GM03348 (cell line): ENCODE results near the gene CXCL11.
"Not testable (repeated sequence)": the region's sequence is repeated elsewhere in the genome, so short reads cannot be mapped to it uniquely, and the experiment has no call there.

Experiments used
- DNase-seq: peaks from one replicate; pipeline ENCODE4 v3.0.0; 2012; ENCODE audit warnings: low spot score

CXCL11 gene

DNA sequence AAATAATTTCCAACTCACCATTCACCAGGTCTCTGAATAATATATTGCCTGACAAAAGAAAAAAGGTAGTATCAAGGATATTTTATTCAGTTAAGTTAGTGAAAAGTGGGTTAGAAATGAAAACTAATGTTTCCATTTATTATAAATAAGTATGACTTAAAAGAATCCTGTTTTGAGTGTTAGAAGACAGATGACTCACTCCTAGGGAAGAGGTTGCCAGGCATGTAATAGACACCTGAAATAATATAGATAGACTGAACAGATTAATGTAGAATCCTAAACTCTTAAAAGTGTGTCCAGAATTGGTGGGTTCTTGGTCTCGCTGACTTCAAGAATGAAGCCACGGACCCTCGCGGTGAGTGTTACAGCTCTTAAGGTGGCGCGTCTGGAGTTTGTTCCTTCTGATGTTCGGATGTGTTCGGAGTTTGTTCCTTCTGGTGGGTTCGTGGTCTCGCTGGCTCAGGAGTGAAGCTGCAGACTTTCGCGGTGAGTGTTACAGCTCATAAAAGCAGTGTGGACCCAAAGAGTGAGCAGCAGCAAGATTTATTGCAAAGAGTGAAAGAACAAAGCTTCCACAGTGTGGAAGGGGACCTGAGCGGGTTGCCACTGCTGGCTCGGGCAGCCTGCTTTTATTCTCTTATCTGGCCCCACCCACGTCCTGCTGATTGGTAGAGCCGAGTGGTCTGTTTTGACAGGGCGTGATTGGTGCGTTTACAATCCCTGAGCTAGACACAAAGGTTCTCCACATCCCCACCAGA, 6.5 kb upstream of the CXCL11 start:
- not testable (repeated sequence) for DNase-seq

- DNase-seq: no peak
Measured at GRCh38 chr4:76036855-76037254, 985 bp upstream of the CXCL11 start.

- DNase-seq: no peak
Measured at GRCh38 chr4:76035141-76035540, 729 bp downstream of the CXCL11 start.

DNA sequence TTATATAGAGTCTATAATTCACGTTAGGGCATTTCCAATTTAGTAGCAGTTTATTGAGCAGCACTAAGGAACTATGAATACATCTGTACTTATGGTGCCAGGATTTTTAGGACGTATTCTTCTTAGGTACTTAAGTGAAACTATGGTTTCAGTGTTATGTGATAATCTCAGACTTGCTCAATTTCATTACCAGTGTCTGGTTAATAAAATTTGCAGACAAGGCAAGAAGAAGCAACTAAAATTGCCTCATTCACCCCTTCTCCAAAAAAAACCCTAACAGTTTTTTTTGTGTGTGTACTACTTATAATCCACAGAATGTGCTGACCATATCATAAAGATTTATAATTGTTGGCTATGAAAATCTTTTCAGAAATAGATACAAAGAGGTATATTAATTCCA, 6.6 kb downstream of the CXCL11 start:
- no peak for DNase-seq

DNA sequence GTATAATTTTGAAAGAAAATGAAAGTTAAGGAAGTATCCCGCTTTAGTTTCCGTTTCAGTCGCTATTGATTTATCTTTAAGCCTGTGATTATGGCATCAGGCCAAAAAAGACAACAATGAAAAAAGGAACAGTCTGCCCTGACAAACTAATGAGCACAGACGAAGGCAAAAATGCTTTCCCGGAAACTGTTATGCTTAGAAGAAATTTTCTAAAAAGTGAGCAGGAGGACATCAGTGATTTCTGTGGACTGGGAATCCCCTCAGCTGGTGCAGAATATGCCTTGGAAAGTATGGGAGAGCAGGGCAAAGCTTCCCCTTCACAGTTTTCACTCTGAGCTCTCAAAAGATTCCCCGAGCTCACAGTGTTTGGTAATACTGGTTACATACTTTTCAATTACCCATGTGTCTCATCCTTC, 7.5 kb downstream of the CXCL11 start:
- DNase-seq: peak; percentile 7

DNA sequence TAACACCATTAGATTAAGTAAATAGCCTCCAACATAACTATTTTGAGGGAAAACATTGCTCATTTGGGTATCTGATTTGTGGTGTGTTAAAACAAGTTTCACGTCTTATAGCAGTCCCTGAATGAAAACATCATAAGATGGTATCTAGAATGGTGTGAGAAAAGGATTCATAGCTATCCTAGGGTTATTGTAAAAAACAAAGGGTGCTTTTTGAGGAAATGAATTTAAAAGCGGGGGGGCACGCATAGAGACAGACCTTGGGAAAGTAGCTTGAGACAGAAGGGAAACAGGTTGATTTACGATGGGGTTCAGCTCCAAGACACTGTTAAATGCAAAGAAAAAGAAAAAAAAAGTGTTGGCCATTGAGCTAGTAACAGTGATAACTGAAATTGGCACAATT, 11.8 kb downstream of the CXCL11 start:
- DNase-seq: no peak

DNA sequence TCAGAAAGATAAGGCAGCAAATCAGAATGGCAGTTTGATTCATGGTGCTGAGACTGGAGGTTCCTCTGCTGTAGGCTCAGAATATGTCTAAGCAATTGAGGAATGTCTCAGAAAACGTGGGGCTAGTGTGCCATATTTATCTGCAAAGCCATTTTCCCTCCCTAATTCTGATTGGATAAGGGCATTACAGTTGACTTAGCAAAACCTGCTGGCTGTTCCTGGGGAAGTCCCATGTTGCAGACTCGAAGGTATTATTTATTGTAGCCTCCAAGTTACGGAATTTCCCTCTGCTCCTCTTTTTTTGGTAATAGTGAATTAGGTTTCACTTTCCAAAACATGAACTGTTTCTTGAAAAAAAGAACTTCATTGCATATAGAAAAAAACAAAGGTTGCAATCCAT, 12.5 kb downstream of the CXCL11 start, which contains the start of gene CXCL10:
Gene CXCL10, minus strand, starts transcription at position 109 of the 400 bp plus-strand sequence. Its CDS starts 66 bp downstream, at position 43.
- no peak for DNase-seq

GRCh38 chr4:76022677-76023076, 13.2 kb downstream of the CXCL11 start:
- DNase-seq: no peak

GRCh38 chr4:76022031-76022430, 13.8 kb downstream of the CXCL11 start:
- DNase-seq: no peak

GRCh38 chr4:76017056-76017686, 18.7 kb downstream of the CXCL11 start:
- DNase-seq: no peak

GRCh38 chr4:76016393-76016792, 19.5 kb downstream of the CXCL11 start:
- no peak for DNase-seq

DNA sequence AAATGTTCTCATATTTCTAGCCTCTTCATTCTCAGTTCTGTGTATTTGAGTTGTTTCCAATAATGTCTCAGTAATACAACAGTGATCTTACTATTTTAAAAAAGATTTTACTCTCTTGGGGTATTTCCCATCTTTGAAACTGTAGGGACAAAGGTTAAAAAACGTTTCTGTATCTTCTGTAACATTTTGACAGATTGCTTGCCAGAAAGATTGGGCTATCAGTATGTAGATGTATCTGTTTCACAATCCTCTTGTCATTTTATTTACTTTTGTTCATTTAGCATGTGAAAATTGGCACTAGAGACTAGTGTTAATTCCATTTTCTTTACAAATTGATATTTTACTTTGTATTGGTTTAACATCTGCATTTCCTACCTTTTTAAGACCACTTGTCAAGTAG, 22.3 kb downstream of the CXCL11 start:
- DNase-seq: no peak

DNA sequence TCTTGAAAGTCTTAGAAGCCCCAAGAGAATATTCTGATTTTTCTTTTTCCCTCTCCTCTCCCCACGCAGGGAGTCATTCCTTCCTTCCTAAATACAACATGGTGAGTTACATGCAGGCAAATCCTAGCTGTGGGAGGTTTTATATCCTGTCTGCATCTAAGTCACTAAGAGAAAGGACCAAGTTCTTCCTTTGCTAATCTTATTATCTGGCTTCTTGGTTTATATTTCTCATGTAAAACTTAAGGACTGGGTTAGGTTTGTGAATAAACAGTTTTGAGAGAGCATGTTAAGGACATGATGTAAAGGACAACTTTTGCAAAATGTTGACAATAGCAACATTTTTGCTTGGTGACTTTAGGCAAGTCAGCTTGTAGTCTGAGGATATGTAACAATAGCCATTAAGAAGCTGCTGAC, 23.5 kb downstream of the CXCL11 start:
- peak; percentile 16 for DNase-seq

- peak; percentile 79 for DNase-seq
Measured at GRCh38 chr4:76011700-76012387, 24.0 kb downstream of the CXCL11 start.

- no peak for DNase-seq
Measured at GRCh38 chr4:76011018-76011670, 24.7 kb downstream of the CXCL11 start.

DNA sequence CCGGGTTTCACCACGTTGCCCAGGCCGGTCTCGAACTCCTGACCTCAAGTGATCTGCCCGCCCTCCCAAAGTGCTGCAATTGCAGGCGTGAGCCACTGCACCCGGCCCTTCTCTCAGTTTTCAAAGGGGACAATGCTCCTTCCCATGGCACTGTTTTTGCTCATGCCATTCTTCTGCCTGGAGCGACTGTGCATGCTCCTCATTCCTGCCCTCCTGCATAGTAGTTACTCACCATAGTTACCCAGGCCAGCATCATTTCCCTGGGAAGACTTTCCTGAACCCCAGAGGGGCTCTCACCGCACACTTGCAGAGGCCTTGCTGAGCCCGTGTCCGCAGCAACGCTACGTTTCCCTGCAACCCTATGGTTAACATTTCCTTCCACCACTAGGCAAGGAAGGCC, 25.3 kb downstream of the CXCL11 start:
- DNase-seq: no peak

GRCh38 chr4:76009311-76009710, 26.6 kb downstream of the CXCL11 start:
- DNase-seq: no peak

DNA sequence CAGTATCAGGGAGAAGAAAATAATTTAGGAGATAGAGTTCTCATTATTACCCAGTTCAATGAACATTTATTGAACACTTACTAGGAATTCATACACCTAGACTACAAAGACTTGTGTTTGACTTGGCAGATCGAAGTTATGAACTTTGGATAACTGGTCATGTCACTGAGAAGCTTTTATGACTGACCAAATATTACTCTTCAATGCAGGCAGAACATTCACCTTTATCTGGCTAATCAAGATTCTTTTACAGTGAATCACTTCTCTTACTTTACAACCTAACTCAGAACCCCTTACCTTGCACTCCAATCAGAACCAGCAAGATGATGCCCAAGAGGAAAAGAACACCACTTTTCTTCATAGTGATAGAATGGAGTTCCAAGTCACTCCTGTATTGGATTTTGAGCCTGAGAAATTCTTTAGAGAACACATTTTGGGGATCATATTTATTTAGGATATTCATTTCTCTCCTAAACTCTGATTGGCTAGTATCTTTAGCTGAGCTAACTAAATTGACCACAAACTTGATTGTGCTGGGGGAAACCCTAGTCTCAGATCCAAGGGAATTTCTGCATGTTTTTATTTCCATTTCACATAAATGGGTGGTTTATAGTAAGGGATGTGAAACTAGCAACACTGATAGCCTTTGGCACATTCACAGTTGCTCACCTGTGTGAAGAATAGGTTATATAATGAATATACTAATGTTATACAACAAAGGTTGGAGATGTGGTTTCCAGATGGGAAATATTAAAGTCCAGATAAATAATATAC, 28.6 kb downstream of the CXCL11 start, which contains the start of gene CXCL9:
Gene CXCL9, minus strand, starts transcription at position 421 of the 774 bp plus-strand sequence. Its CDS starts 60 bp downstream, at position 361.
- no peak for DNase-seq

- DNase-seq: no peak
Measured at GRCh38 chr4:76003620-76004019, 32.2 kb downstream of the CXCL11 start.

GRCh38 chr4:76003035-76003434, 32.8 kb downstream of the CXCL11 start:
- DNase-seq: no peak

DNA sequence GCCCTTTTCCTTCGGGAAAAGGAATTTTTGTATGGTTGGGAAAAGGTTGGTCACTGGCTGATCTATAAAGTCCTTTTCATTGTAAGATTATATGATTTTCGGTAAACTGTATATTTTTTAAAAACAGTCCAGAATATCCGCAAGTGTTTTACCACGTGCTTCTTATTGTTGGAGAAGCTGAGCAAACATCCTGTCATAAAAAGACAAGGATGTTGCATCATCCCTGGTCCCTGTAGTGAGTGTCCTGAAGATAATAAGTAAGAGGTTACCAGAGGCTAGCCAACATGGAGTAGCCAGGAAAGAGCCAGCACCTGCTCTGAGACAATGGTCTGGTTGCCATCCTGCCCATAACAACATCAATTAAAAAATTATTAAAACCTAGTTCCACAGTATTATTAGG, 33.7 kb downstream of the CXCL11 start:
- DNase-seq: no peak

DNA sequence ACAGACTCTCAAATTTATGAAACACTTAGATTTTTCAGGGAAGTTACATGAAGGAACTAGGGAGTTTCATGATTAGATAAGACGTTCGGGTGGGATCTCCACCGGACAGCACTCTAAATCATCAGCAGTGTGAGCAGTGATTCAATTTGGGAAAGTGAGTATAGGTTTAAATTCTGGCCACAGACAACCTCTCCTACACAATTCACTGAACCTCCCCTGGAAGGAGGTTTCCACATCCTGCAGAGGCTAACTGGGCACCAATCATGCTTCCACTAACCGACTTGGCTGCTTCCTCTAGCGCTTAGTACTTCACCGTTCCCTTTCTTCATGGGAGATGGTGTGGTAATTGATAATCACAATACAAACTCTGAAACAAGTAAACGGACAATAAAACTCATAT, 34.2 kb downstream of the CXCL11 start:
- no peak for DNase-seq
